Measurements from ENCODE around the gene TMEM266.

Gene TMEM266

GRCh38 chr15:76198456-76199105, 138.8 kb downstream of the TMEM266 start:
- DNase-seq (ENCODE audit: extremely low spot score) = no peak
- CTCF ChIA-PET = interaction anchor here (1.0 to 3.7 kb wide), 7 partner anchors 8 to 135 kb away, joined by 3 to 26 read pairs (median 4); no protein-coding TSS in a partner anchor

GRCh38 chr15:76199106-76200082, 139.6 kb downstream of the TMEM266 start:
- TF ChIP-seq CTCF (IDR thresholded peaks at IDR 0.05; ENCODE audit: control extremely low read depth, extremely low read depth, low read depth, missing control alignments) = no peak
- ChIA-PET CTCF (interaction anchor here (1.0 to 3.5 kb wide), 5 partner anchors 8 to 35 kb away, joined by 3 to 26 read pairs (median 3); no protein-coding TSS in a partner anchor), POLR2A (no interaction called here)
- no peak for DNase-seq (ENCODE audit: extremely low spot score)

More at GRCh38 chr15:76198456-76199105, 138.8 kb downstream of the TMEM266 start:
- POLR2A ChIA-PET = no interaction called here
- TF ChIP-seq CTCF (IDR thresholded peaks at IDR 0.05; ENCODE audit: control extremely low read depth, extremely low read depth, low read depth, missing control alignments) = no peak

- ChIA-PET CTCF (interaction anchor here (1.0 to 3.5 kb wide), 4 partner anchors 7 to 61 kb away, joined by 3 to 26 read pairs (median 4); no protein-coding TSS in a partner anchor), POLR2A (no interaction called here)
- no peak for DNase-seq (ENCODE audit: extremely low spot score)
Observed at GRCh38 chr15:76200083-76200465, 140.3 kb downstream of the TMEM266 start.

GRCh38 chr15:76200641-76201105, 140.9 kb downstream of the TMEM266 start:
- CTCF ChIA-PET = interaction anchor here (1.0 to 3.5 kb wide), 3 partner anchors 10 to 62 kb away, joined by 3 to 26 read pairs (median 3); no protein-coding TSS in a partner anchor
- DNase-seq (ENCODE audit: extremely low spot score) = no peak
- no peak for TF ChIP-seq CTCF (IDR thresholded peaks at IDR 0.05; ENCODE audit: control extremely low read depth, extremely low read depth, low read depth, missing control alignments)
- POLR2A ChIA-PET = no interaction called here

More at GRCh38 chr15:76200083-76200465, 140.3 kb downstream of the TMEM266 start:
- TF ChIP-seq CTCF (IDR thresholded peaks at IDR 0.05; ENCODE audit: control extremely low read depth, extremely low read depth, low read depth, missing control alignments) = no peak

- no peak for DNase-seq (ENCODE audit: extremely low spot score)
- POLR2A ChIA-PET = no interaction called here
- TF ChIP-seq CTCF (IDR thresholded peaks at IDR 0.05; ENCODE audit: control extremely low read depth, extremely low read depth, low read depth, missing control alignments) = no peak
- CTCF ChIA-PET = interaction anchor here (3.5 kb wide), 1 partner anchor 11 kb away, joined by 26 read pairs; no protein-coding TSS in a partner anchor
Observed at GRCh38 chr15:76201536-76202255, 141.9 kb downstream of the TMEM266 start.
